Putamen (tissue), 1 donor: Measurements from ENCODE around the gene TAF4.

Experiments
- DNase-seq: peaks from one replicate; pipeline ENCODE4 v3.0.0-alpha.2; 2016; ENCODE audit warnings: low spot score

TAF4 gene

GRCh38 chr20:61941721-61942405, 123.8 kb downstream of the TAF4 start:
- DNase-seq, result no peak

GRCh38 chr20:61940976-61941720, 124.5 kb downstream of the TAF4 start:
- no peak for DNase-seq

DNA sequence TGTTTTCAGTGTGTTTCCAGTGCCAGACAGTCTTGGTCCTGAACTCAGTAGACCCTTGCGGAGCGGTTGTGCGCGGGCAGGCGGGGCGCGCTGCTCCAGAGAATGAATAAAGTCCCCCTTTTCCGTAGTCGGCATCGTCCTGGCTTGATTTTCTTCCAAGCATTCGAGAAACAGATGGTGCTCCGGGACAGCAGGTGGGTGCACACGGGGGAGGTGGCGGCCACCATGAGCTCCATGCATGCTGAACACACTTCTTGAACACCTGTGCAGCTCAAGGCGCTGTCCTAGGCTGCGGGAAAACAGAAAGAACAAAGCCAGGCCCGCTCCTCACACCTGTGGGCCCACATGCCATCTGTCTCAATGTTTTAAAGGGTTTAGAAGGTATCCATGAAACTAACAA, 125.2 kb downstream of the TAF4 start:
- no peak for DNase-seq

DNA sequence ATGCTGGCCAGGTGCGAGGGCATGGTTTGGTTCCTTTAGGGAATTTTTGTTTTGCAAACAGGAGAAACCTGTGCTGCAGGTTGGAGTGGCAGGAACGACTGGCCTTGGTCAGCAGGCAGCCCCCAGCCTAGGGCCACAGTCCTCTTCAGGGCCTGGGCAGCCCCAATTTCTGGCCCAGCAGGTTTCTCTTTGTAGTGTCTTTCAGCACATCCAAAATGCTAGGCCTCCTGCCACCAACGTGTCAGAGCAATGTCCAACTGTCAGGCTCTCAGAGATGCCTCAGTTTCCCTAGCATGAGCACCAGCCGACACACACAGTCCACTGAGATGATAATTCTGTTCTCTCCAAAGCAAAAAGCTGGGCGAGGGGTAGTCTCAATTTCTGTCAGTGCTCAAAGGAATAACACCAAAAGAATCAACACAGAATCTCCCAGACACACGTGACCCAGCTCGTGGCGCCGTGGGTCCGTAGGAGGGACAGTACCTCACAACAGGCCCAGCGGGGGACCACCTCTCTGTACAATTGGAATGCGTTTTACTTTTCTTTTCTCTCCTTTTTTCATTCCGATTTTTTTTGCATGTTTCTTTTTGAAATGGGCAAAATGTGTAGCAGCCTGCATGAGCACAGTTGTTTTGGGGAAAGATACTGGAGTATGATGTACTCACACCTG, 125.9 kb downstream of the TAF4 start:
- no peak for DNase-seq

DNA sequence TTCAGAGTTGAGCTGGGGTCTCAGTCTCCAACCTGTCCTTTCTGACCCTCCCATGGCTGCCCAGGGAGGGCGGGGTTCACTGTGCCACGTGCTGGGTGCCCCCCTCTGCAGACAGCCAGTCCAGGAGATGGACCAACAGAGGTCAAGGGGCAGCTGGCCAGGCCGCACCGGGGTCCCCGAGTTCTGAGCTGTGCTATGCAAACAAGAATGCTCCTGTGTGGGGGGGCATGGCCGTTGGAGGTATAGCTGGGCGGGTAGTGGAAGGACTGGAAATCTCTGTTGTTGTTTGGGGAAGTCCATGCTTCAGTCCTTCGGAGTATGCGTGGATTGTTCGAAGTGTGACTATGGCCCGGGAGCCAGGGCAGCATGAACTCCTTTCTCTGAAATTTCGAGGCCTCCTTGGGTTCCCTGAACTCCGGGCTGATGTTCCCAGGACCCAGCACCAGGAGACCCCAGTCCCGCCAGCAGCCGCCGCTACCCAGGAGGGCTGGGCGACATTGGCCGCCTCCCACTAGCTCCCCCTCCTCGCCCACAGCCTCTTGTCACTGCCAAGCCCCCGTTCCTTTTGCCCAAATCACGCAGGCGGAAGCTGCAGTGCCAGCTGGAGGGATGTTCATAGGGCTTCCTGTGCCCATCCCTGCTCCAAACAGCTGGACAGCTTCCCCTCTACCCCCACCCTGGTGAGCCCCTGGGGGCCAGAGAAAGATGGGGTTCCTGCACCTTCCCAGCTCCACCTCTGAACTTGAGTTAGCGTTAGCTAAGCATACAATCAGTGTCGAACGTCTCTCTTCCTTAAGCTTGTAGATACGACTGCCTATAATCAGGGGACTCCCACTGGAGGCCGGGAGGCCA, 126.6 kb downstream of the TAF4 start:
- no peak for DNase-seq

GRCh38 chr20:61937963-61938838, 127.5 kb downstream of the TAF4 start:
- no peak for DNase-seq

GRCh38 chr20:61937146-61937962, 128.3 kb downstream of the TAF4 start:
- no peak for DNase-seq

- DNase-seq, result no peak
Measured at GRCh38 chr20:61936701-61937131, 129.0 kb downstream of the TAF4 start.

DNA sequence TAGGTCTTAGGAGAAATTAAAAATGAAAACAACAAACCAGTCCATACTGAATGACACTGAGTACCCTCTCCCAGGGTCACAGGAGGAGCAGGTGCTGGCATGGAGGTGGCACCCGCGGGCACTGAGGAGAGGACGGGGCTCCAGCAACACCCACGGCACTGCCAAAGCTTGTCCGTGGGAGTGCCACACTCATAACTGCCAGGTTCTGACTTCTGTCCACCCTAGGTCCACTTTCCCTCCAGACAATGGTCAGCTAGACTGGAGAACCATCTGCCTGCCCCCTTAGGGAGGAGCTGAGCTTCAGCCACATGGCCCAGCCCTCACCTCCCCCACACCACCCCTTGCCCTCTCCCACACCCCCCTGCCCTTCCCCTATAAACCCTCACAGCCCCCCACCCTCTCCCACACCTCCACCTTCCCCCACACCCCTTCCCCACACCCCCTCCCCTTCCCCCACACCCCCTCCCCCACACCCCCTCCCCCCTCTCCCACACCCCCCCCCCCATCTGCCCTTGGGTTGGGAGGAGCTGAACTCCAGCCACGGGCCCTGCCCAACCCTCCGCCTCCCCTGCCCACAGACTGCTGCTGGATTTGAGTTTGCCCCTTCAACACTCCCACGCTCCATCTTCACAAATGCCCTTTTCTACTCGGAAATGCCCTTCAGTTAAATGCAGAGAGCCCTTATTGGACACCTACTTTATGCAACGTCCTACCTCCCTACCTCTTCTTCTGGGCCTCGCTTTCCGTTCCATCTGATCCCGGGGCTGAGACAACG, 129.6 kb downstream of the TAF4 start:
- no peak for DNase-seq

DNA sequence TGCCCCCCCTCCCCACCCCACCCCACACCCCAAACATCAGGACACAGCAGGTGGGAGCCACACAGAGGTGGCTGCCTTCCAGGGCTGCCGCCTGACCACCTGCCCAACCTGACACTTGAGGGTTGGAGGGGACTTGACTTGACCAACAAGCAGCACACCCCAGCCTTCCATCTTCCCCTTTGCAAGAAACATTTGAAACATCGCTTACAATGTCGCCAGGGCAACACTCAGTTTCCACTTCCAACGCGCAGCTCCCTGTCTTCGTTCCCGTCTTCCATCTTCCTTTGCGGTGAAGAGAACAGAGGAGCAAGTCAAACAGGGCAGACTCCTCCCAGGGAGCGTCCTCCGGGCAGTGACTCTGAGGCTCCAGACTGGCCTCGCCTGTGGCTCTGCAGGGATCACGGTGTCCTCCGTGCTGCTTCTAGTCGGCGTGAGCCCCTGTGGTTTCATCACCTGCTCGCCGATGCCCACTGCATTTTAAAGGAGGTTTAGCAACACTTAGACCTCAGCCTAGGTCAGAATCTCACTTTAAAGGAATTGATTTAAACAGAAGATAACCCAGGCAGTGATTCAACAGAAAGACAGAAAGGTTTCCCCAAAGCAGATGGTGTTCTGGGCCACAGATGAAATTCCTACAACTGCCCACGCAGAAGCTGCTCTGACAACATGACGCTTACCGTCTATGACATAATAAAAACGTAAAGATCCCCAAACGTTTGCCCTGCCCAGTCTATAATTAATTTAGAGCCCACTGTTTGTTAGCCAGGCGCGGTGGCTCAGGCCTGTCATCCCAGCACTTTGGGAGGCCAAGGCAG, 130.8 kb downstream of the TAF4 start:
- DNase-seq, result no peak

DNA sequence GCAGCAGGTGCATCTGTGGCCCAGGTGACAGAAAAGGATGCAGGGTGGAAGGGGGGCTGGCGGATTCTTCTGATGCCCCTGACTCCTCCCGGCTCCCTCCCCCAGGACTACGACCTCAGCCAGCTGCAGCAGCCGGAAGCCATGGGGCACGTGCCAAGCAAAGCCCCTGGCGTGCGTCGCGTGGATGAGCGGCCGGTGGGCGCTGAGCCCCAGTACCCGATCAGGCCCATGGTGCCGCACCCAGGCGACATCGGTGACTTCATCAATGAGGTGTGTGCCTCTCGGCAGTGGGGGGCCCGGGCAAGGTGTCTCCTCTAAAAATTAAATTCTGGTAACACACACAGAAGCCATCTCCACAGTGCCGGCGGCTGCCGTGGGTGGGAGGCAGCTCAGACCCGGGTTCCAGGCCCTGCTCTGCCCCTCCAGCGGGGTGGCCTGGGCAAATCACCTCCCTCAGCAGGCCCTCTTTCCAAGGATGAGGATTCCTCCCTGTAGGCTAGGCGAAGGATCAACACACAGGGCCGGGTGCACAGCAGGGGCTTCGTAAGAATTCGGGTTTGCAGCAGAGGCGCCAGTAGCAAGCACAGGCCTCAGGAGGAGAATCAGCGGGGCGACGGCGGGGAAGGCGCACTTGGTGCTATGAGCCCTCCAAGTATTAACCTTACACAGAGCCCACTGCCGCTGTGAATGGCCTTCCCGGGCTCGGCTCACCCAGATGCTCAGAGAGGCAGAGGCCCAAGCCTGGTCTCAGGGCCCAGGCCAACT, 131.5 kb downstream of the TAF4 start:
- no peak for DNase-seq

DNA sequence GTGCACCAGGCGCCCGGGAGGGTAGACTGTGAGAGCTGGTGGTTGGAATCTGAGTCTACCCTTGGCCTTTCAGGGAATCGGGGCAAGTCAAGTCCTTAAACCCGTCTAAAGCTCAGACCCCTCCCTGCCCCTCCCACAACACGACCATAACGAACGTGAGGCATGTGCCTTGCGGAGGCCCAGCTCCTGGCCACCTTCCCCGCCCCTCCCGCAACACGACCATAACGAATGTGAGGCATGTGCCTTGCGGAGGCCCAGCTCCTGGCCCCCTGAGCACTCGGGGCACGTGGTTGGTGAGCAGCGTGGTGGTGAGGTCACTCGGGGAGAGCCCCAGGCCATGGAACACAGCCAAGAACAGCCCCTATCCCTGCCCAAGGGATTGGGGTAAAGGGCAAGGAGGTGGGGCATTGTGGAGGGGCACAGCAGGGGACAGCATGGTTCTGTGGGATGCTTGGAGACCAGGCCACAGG, 132.2 kb downstream of the TAF4 start:
- no peak for DNase-seq

- DNase-seq, result no peak
Measured at GRCh38 chr20:61932711-61933480, 132.8 kb downstream of the TAF4 start.

- no peak for DNase-seq
Measured at GRCh38 chr20:61932199-61932592, 133.5 kb downstream of the TAF4 start.

GRCh38 chr20:61931476-61932198, 134.0 kb downstream of the TAF4 start:
- no peak for DNase-seq

DNA sequence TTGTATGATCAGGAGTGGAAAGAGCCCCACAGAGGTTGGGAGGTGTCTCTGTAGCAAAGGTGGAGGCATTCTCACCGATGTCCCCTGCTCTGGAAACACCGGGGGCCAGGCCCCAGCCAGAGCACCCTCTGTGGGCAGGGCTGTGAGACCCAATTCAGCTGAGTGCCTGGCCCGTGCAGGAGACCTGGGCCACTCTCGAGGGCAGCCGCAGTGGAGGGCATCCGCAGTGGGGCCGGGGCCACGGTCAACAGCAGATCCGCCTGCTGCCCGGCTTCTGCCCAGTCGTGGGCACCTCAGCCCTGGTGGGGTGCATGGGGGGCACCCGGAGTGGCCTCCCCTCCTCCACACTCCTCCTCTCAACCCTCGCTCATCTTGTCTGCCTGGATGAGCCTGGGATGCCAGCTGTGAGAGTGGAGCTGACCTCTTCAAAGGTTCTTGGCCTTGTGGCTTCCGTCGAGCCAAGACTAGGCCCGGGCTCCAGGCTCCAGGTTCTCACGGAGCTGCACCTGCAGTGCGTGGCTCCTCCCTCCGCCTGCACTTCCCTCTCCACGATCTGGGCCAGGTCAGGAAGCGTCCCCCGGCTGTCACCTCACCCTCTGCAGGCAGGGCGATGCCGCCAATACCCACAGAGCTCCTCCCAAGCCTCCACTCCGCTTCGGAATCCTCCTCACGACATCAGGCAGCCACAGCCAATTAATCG, 134.8 kb downstream of the TAF4 start:
- DNase-seq, result no peak
